ENCODE data around the gene IFT52. TPM values are rescaled to one million over a fixed set of nuclear protein-coding genes. Genes with fewer than 3 reads are reported as not detected.

IFT52 gene
- total RNA-seq, 2 experiments from 2014 or later: 13.7 to 15.5 TPM

DNA sequence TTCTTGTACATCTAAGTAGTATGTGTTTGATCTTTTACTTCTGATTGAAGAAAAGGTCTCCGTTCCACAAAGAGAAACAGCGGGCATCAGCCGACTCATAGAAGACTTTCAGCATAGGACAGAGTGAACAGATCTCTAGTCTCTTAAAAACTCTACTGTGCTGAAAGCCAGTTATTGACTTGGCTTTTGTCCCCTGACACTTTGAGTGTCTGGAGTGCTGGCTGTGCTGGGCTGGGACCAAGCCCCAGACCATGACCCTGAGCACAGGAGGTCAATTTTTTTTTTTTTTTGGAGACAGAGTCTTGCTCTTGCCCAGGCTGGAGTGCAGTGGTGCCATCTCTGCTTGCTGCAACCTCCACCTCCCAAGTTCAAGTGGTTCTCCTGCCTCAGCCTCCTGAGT, 104.0 kb downstream of the IFT52 start:
- TF ChIP-seq, protein P1, sequence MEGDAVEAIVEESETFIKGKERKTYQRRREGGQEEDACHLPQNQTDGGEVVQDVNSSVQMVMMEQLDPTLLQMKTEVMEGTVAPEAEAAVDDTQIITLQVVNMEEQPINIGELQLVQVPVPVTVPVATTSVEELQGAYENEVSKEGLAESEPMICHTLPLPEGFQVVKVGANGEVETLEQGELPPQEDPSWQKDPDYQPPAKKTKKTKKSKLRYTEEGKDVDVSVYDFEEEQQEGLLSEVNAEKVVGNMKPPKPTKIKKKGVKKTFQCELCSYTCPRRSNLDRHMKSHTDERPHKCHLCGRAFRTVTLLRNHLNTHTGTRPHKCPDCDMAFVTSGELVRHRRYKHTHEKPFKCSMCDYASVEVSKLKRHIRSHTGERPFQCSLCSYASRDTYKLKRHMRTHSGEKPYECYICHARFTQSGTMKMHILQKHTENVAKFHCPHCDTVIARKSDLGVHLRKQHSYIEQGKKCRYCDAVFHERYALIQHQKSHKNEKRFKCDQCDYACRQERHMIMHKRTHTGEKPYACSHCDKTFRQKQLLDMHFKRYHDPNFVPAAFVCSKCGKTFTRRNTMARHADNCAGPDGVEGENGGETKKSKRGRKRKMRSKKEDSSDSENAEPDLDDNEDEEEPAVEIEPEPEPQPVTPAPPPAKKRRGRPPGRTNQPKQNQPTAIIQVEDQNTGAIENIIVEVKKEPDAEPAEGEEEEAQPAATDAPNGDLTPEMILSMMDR (IDR thresholded peaks at IDR 0.05): no peak
- Histone ChIP-seq H3K36me3 (ENCODE audit: insufficient read depth, low read length) (no peaks in the 10 kb centered on the region), H3K27ac (ENCODE audit: low read depth in 1 of 2, low read length in 2 of 2) (no peak overlapping the region), H3K9me3 (ENCODE audit: control insufficient read depth in 1 of 2, insufficient read depth in 1 of 2, low read length in 2 of 2) (no peaks in the 10 kb centered on the region), H3K27me3 (ENCODE audit: control insufficient read depth in 1 of 2, insufficient read depth in 2 of 2, low read length in 2 of 2) (no peaks in the 10 kb centered on the region), H3K4me3 (ENCODE audit: low read length) (no peak overlapping the region), H3K4me1 (ENCODE audit: insufficient read depth, low read length) (no peaks in the 10 kb centered on the region)
- H3K36me3 Mint-ChIP-seq (ENCODE audit: low read depth): no peaks in the 10 kb centered on the region
- no peak overlapping the region for H3K4me3 Mint-ChIP-seq
- no peaks in the 10 kb centered on the region for H3K27me3 Mint-ChIP-seq
- intact Hi-C loops (cut with DNase I, micrococcal nuclease): no loop called here
- ATAC-seq (ENCODE audit: poor library complexity) (no peak), DNase-seq (no peak)
- ChIA-PET CTCF (no interaction called here), POLR2A (no interaction called here)
- no peak overlapping the region for H3K27ac Mint-ChIP-seq
- no peaks in the 10 kb centered on the region for H3K9me3 Mint-ChIP-seq
- H3K4me1 Mint-ChIP-seq (ENCODE audit: low read depth): peaks cover under 1% of the 10 kb centered on the region

DNA sequence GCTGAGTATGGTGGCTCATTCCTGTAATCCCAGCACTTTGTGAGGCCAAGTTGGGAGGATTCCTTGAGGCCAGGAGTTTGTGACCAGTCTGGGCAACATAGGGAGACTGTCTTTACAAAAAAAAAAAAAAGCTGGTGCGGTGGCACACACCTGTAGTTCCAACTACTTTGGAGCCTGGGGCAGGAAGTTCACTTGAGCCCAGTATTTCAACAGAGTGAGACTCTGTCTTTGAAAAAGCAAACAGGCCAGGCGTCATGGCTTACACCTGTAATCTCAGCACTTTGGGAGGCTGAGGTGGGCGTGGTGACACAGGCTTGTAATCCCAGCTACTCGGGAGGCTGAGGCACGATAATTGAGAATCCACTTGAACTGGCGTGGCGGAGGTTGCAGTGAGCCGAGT, 104.8 kb downstream of the IFT52 start:
- H3K9me3 ChIP-seq (ENCODE audit: control insufficient read depth in 1 of 2, insufficient read depth in 1 of 2, low read length in 2 of 2): no peaks in the 10 kb centered on the region
- H3K27ac ChIP-seq (ENCODE audit: low read depth in 1 of 2, low read length in 2 of 2): no peak overlapping the region
- no peak overlapping the region for H3K4me3 ChIP-seq (ENCODE audit: low read length)
- peaks cover 7% of the 10 kb centered on the region for H3K4me1 ChIP-seq (ENCODE audit: insufficient read depth, low read length)
- TF ChIP-seq, protein P1 (IDR thresholded peaks at IDR 0.05): no peak
- Mint-ChIP-seq H3K27ac (no peak overlapping the region), H3K27me3 (no peaks in the 10 kb centered on the region), H3K9me3 (no peaks in the 10 kb centered on the region), H3K36me3 (ENCODE audit: low read depth) (no peaks in the 10 kb centered on the region), H3K4me3 (no peak overlapping the region), H3K4me1 (ENCODE audit: low read depth) (peaks cover 6% of the 10 kb centered on the region)
- H3K36me3 ChIP-seq (ENCODE audit: insufficient read depth, low read length): no peaks in the 10 kb centered on the region
- intact Hi-C loops (cut with DNase I, micrococcal nuclease): no loop called here
- ATAC-seq (ENCODE audit: poor library complexity) (no peak), DNase-seq (no peak)
- no peaks in the 10 kb centered on the region for H3K27me3 ChIP-seq (ENCODE audit: control insufficient read depth in 1 of 2, insufficient read depth in 2 of 2, low read length in 2 of 2)
- POLR2A ChIA-PET: no interaction called here
- CTCF ChIA-PET: no interaction called here

Other genes starting within 250 kb of the IFT52 start
- 100 to 1,000 TPM; 312 to 313 TPM for gene SRSF6, start 133.0 kb upstream of the IFT52 start, total RNA-seq
- gene L3MBTL1, start 83.2 kb upstream of the IFT52 start, total RNA-seq: 10 to 100 TPM; 10.2 to 10.5 TPM
- gene SGK2, start 31.9 kb upstream of the IFT52 start, total RNA-seq: under 1 TPM; 0.38 to 0.64 TPM
- under 1 TPM; 0.56 to 0.69 TPM for gene MYBL2, start 76.2 kb downstream of the IFT52 start, total RNA-seq
- gene GTSF1L, start 136.1 kb downstream of the IFT52 start, total RNA-seq: not detected